Right forelimb (tissue), 1 donor: Measurements from ENCODE around the gene ESRRB.
A peak's percentile ranks its signal among the peaks of the same experiment; 100 is the strongest.
"Not testable (repeated sequence)": the region's sequence is repeated elsewhere in the genome, so short reads cannot be mapped to it uniquely, and the experiment has no call there.

Source experiments
- DNase-seq: peaks from one replicate; pipeline ENCODE4 v3.0.0-alpha.2; 2018

Gene ESRRB

GRCh38 chr14:76498463-76498935 is 122.6 kb downstream of the ESRRB start:
- DNase-seq = peak; percentile 9

- peak; percentile 11 for DNase-seq
Measured at GRCh38 chr14:76498976-76499375, 123.0 kb downstream of the ESRRB start.

GRCh38 chr14:76499399-76499798 is 123.5 kb downstream of the ESRRB start:
- peak; percentile 29 for DNase-seq

- peak; percentile 51 for DNase-seq
Measured at GRCh38 chr14:76500011-76500410, 124.1 kb downstream of the ESRRB start.

GRCh38 chr14:76500480-76500879 is 124.5 kb downstream of the ESRRB start:
- peak; percentile 35 for DNase-seq

GRCh38 chr14:76501156-76501720 is 125.3 kb downstream of the ESRRB start:
- DNase-seq = peak; percentile 12

- peak; percentile 9 for DNase-seq
Measured at GRCh38 chr14:76502219-76502618, 126.3 kb downstream of the ESRRB start.

GRCh38 chr14:76502638-76503037 is 126.7 kb downstream of the ESRRB start:
- DNase-seq = no peak

GRCh38 chr14:76509311-76509710 is 133.4 kb downstream of the ESRRB start:
- DNase-seq = no peak

- no peak for DNase-seq
Measured at GRCh38 chr14:76510181-76510580, 134.2 kb downstream of the ESRRB start.

- DNase-seq = no peak
Measured at GRCh38 chr14:76514213-76514998, 138.5 kb downstream of the ESRRB start.

- DNase-seq = no peak
Measured at GRCh38 chr14:76516884-76517283, 140.9 kb downstream of the ESRRB start.

GRCh38 chr14:76518366-76518765 is 142.4 kb downstream of the ESRRB start:
- no peak for DNase-seq

- DNase-seq = no peak
Measured at GRCh38 chr14:76525106-76525821, 149.3 kb downstream of the ESRRB start.

GRCh38 chr14:76531085-76531484 is 155.1 kb downstream of the ESRRB start:
- no peak for DNase-seq

GRCh38 chr14:76531821-76532318 is 155.9 kb downstream of the ESRRB start:
- no peak for DNase-seq

- not testable (repeated sequence) for DNase-seq
Measured at GRCh38 chr14:76536636-76537035, 160.7 kb downstream of the ESRRB start.

- no peak for DNase-seq
Measured at GRCh38 chr14:76537906-76538647, 162.1 kb downstream of the ESRRB start.

- no peak for DNase-seq
Measured at GRCh38 chr14:76538648-76539008, 162.7 kb downstream of the ESRRB start.

- no peak for DNase-seq
Measured at GRCh38 chr14:76539130-76539529, 163.2 kb downstream of the ESRRB start.

- no peak for DNase-seq
Measured at GRCh38 chr14:76541594-76542219, 165.8 kb downstream of the ESRRB start.
